SK-N-SH treated with all-trans-retinoic acid at 6 μM for 48 hours (cell line): ENCODE data around the gene IL18R1.

Source experiments
- ATAC-seq: fragments of 200-7000 bp; cut with Tn5 transposase; 3 replicates; pipeline ENCODE4 v1.9.1; 2020; ENCODE audit warnings: mild to moderate bottlenecking, moderate library complexity
- ARNTL ChIP-seq: fragments of 450-650 bp; formaldehyde crosslinking; IDR thresholded peaks from 2 replicates; pipeline ENCODE4 v1.5.0; 2020; ENCODE audit warnings: low read depth, mild to moderate bottlenecking, moderate library complexity, borderline replicate concordance
- BACH2 ChIP-seq: fragments of 250-450 bp; sonication (Bioruptor Pico); IDR thresholded peaks from 2 replicates; pipeline ENCODE4 v1.9.0; 2021; ENCODE audit warnings: mild to moderate bottlenecking, borderline replicate concordance
- CREB5 ChIP-seq: fragments of 250-450 bp; sonication (Bioruptor Pico); IDR thresholded peaks from 2 replicates; pipeline ENCODE4 v1.5.1; 2020; ENCODE audit warnings: low read depth, mild to moderate bottlenecking, moderate library complexity
- CSDC2 ChIP-seq: fragments of 250-450 bp; sonication (Bioruptor Pico); IDR thresholded peaks from 2 replicates; pipeline ENCODE4 v1.5.0; 2020; ENCODE audit warnings: mild to moderate bottlenecking, moderate library complexity
- CSRNP3 ChIP-seq: fragments of 250-450 bp; sonication (Bioruptor Pico); IDR thresholded peaks from 2 replicates; pipeline ENCODE4 v1.5.1; 2021; ENCODE audit warnings: mild to moderate bottlenecking, moderate library complexity
- ESRRG ChIP-seq: fragments of 250-450 bp; sonication (Bioruptor Pico); IDR thresholded peaks from 2 replicates; pipeline ENCODE4 v1.6.1; 2021; ENCODE audit warnings: mild to moderate bottlenecking
- GLIS3 ChIP-seq: fragments of 250-450 bp; sonication (Bioruptor Pico); IDR thresholded peaks from 2 replicates; pipeline ENCODE4 v1.5.0; 2020; ENCODE audit warnings: mild to moderate bottlenecking, moderate library complexity
- ISL1 ChIP-seq: fragments of 250-450 bp; sonication (Bioruptor Pico); IDR thresholded peaks from 2 replicates; pipeline ENCODE4 v2.1.2; 2022; ENCODE audit warnings: mild to moderate bottlenecking, moderate library complexity
- OSR1 ChIP-seq: fragments of 250-450 bp; sonication (Bioruptor Pico); IDR thresholded peaks from 2 replicates; pipeline ENCODE4 v1.8.0; 2022; ENCODE audit warnings: moderate library complexity, mild to moderate bottlenecking, inconsistent platforms
- PATZ1 ChIP-seq: fragments of 250-450 bp; sonication (Bioruptor Pico); IDR thresholded peaks from 2 replicates; pipeline ENCODE4 v1.8.0; 2020; ENCODE audit warnings: mild to moderate bottlenecking, moderate library complexity, borderline replicate concordance
- POU6F1 ChIP-seq: fragments of 250-450 bp; sonication (Bioruptor Pico); IDR thresholded peaks from 2 replicates; pipeline ENCODE4 v1.8.0; 2021; ENCODE audit warnings: low read depth, mild to moderate bottlenecking, moderate library complexity, borderline replicate concordance
- PPARA ChIP-seq: fragments of 250-450 bp; sonication (Bioruptor Pico); IDR thresholded peaks from 2 replicates; pipeline ENCODE4 v1.5.0; 2020; ENCODE audit warnings: mild to moderate bottlenecking, borderline replicate concordance
- SNAI2 ChIP-seq: fragments of 250-450 bp; sonication (Bioruptor Pico); IDR thresholded peaks from 2 replicates; pipeline ENCODE4 v1.5.0; 2020; ENCODE audit warnings: mild to moderate bottlenecking, moderate library complexity
- TCF4 ChIP-seq: fragments of 250-450 bp; sonication (Bioruptor Pico); IDR thresholded peaks from 2 replicates; pipeline ENCODE4 v1.8.0; 2021; ENCODE audit warnings: mild to moderate bottlenecking, moderate library complexity, borderline replicate concordance
- TOX ChIP-seq: fragments of 250-450 bp; sonication (Bioruptor Pico); IDR thresholded peaks from 2 replicates; pipeline ENCODE4 v1.8.0; 2021; ENCODE audit warnings: mild to moderate bottlenecking, moderate library complexity, borderline replicate concordance
- TSHZ2 ChIP-seq: fragments of 250-450 bp; sonication (Bioruptor Pico); IDR thresholded peaks from 2 replicates; pipeline ENCODE4 v1.5.0; 2020; ENCODE audit warnings: mild to moderate bottlenecking, moderate library complexity
- ZC3H10 ChIP-seq: fragments of 250-450 bp; sonication (Bioruptor Pico); IDR thresholded peaks from 2 replicates; pipeline ENCODE4 v1.5.1; 2021; ENCODE audit warnings: mild to moderate bottlenecking, moderate library complexity
- ZFP3 ChIP-seq: fragments of 250-450 bp; sonication (Bioruptor Pico); IDR thresholded peaks from 2 replicates; pipeline ENCODE4 v1.5.0; 2020; ENCODE audit warnings: mild to moderate bottlenecking, moderate library complexity
- ZNF565 ChIP-seq: fragments of 450-650 bp; formaldehyde crosslinking; conservative IDR thresholded peaks from 2 replicates; pipeline ENCODE4 v1.5.0; 2020; ENCODE audit warnings: low read depth, mild to moderate bottlenecking, moderate library complexity
- ZNF70 ChIP-seq: fragments of 450-650 bp; formaldehyde crosslinking; IDR thresholded peaks from 2 replicates; pipeline ENCODE4 v1.5.0; 2020; ENCODE audit warnings: mild to moderate bottlenecking, moderate library complexity
- ZNF8 ChIP-seq: fragments of 450-650 bp; formaldehyde crosslinking; IDR thresholded peaks from 2 replicates; pipeline ENCODE4 v1.5.0; 2020; ENCODE audit warnings: mild to moderate bottlenecking, moderate library complexity

IL18R1 gene

GRCh38 chr2:102361632-102362241 lies 6.1 kb downstream of the IL18R1 start:
- TF ChIP-seq CREB5 (CRISPR knock-in tag): no peak
- TF ChIP-seq PPARA: no peak
- no peak for TF ChIP-seq PATZ1 (CRISPR knock-in tag)
- TF ChIP-seq POU6F1 (CRISPR knock-in tag): no peak
- TF ChIP-seq TCF4: no peak
- TF ChIP-seq ZNF8 (CRISPR knock-in tag): no peak
- TF ChIP-seq ZFP3: no peak
- TF ChIP-seq OSR1 (CRISPR knock-in tag): no peak
- TF ChIP-seq ESRRG: no peak
- no peak for TF ChIP-seq SNAI2 (CRISPR knock-in tag)
- no peak for TF ChIP-seq CSDC2
- no peak for TF ChIP-seq ARNTL (CRISPR knock-in tag)
- TF ChIP-seq ZC3H10 (CRISPR knock-in tag): no peak
- no peak for TF ChIP-seq GLIS3 (CRISPR knock-in tag)
- no peak for TF ChIP-seq TOX
- no peak for TF ChIP-seq TSHZ2 (CRISPR knock-in tag)
- no peak for TF ChIP-seq BACH2 (CRISPR knock-in tag)
- TF ChIP-seq ISL1 (CRISPR knock-in tag): no peak
- TF ChIP-seq ZNF565 (CRISPR knock-in tag): no peak
- no peak for TF ChIP-seq ZNF70 (CRISPR knock-in tag)
- ATAC-seq: no peak

GRCh38 chr2:102365763-102366162 lies 10.2 kb downstream of the IL18R1 start:
- ATAC-seq: no peak
- TF ChIP-seq OSR1 (CRISPR knock-in tag) (no peak), POU6F1 (CRISPR knock-in tag) (no peak), TCF4 (no peak), CREB5 (CRISPR knock-in tag) (no peak), ZC3H10 (CRISPR knock-in tag) (no peak), BACH2 (CRISPR knock-in tag) (no peak), TOX (no peak), SNAI2 (CRISPR knock-in tag) (no peak), PPARA (no peak), CSRNP3 (CRISPR knock-in tag) (no peak)
